ENCODE measurements around the gene TNFRSF19.

The TNFRSF19 gene

DNA sequence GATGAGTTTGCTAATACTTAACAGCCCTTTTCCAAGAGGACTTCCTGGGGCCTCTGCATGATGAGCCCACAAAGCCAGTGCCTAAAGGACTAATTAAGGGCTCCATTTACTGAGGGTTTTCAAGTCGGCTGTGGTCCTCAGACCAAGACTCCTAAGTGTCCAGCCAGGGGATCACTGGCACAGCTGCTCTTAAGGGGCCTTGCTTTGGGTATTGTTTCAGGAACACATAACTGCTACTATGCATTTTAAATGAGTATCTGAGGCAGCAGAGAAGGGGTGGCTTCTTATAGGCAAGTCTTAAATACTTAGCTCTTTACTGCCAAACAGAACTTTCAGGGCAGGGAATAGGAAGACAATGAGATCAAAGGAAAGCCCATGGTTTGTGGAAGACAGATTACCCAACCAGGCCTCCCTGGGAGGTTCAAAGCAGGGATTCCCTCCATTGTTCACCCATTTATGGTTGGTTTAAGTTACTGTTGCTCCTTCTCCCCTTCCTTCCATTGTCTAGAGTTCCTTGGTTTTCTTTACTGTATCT is 61.9 kb downstream of the TNFRSF19 start:
- Histone ChIP-seq H3K18ac (ENCODE audit: low read depth in 1 of 2, low read length in 2 of 2) (peak overlapping the region in 1 of 2 experiments; percentile 17), H2BK5ac (ENCODE audit: low read depth, low read length, poor library complexity, severe bottlenecking) (no peak overlapping the region), H3K9me3 (ENCODE audit: control insufficient read depth, low read length) (peaks cover 2% of the 10 kb centered on the region)

DNA sequence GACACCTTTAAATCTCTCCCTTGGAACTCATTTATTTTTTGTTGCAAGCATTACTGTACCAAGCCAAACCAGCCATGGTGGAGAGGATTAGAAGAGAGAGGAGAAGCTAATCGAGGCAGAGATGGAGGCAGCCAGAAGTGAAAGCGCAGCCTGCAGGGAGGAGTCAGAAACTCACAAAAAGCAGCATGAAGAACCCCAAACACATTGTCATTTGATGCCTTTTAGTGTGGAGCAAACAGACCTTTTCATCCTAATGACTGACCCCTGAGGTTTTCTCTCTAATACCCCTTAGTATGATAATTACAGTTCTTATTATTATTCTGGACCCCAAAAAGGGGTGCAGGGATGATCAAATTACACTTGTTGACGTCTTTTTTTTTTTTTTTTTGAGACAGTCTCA is 62.5 kb downstream of the TNFRSF19 start:
- Histone ChIP-seq H2BK120ac (ENCODE audit: low read depth, low read length) (no peak overlapping the region), H3K14ac (ENCODE audit: low read length in 2 of 2) (no peak overlapping the region), H3K4me2 (ENCODE audit: low read length, poor library complexity, severe bottlenecking) (no peak overlapping the region), H2BK15ac (ENCODE audit: low read depth, poor library complexity, severe bottlenecking) (no peak overlapping the region), H3K4ac (ENCODE audit: low read depth in 1 of 2, low read length in 2 of 2) (no peak overlapping the region), H2AK5ac (ENCODE audit: low read length, severe bottlenecking) (no peak overlapping the region), H4K91ac (ENCODE audit: low read length) (no peak overlapping the region), H3K79me1 (replicated peaks; ENCODE audit: low read length, poor library complexity, severe bottlenecking) (peaks cover 1% of the 10 kb centered on the region), H4K8ac (ENCODE audit: low read length) (no peak overlapping the region), H3K4me1 (ENCODE audit: control insufficient read depth, insufficient read depth, low read depth, low read length) (no peaks in the 10 kb centered on the region), H3K4me3 (ENCODE audit: insufficient read depth in 1 of 2, low read depth in 1 of 2, low read length in 2 of 2) (no peak overlapping the region), H3K27ac (ENCODE audit: low read length, poor library complexity, severe bottlenecking) (no peak overlapping the region), H3K9me3 (ENCODE audit: control insufficient read depth, low read length) (no peaks in the 10 kb centered on the region), H3K18ac (ENCODE audit: low read depth in 1 of 2, low read length in 2 of 2) (no peak overlapping the region), H3K27me3 (ENCODE audit: control insufficient read depth in 1 of 2, insufficient read depth in 1 of 2, low read length in 2 of 2) (no peaks in the 10 kb centered on the region), H2AFZ (ENCODE audit: low read depth, low read length) (no peak overlapping the region), H3K9ac (ENCODE audit: low read length) (no peak overlapping the region), H2BK12ac (ENCODE audit: low read length in 2 of 2) (no peak overlapping the region), H3K36me3 (ENCODE audit: control insufficient read depth in 1 of 2, insufficient read depth in 2 of 2, low read depth in 1 of 2, low read length in 2 of 2) (peaks cover 0 to 6% of the 10 kb centered on the region in 2 experiments), H2BK5ac (ENCODE audit: low read depth, low read length, poor library complexity, severe bottlenecking) (no peak overlapping the region), H3K23ac (ENCODE audit: low read length in 2 of 2) (no peak overlapping the region)
- WGBS: 70% methylated on average over 2 of the region's 3 CpGs
- no peak for DNase-seq

More for the DNA sequence above, 61.9 kb downstream of the TNFRSF19 start:
- H3K79me1 ChIP-seq (replicated peaks; ENCODE audit: low read length, poor library complexity, severe bottlenecking): peaks cover 1% of the 10 kb centered on the region
- H4K91ac ChIP-seq (ENCODE audit: low read length): no peak overlapping the region
- no peaks in the 10 kb centered on the region for H3K4me1 ChIP-seq (ENCODE audit: control insufficient read depth, insufficient read depth, low read depth, low read length)
- H2BK120ac ChIP-seq (ENCODE audit: low read depth, low read length): no peak overlapping the region
- no peak overlapping the region for H3K27ac ChIP-seq (ENCODE audit: low read length, poor library complexity, severe bottlenecking)
- no peak overlapping the region for H3K4ac ChIP-seq (ENCODE audit: low read depth in 1 of 2, low read length in 2 of 2)
- H3K27me3 ChIP-seq (ENCODE audit: control insufficient read depth in 1 of 2, insufficient read depth in 1 of 2, low read length in 2 of 2): peaks cover 0 to 2% of the 10 kb centered on the region in 2 experiments
- no peak overlapping the region for H2BK12ac ChIP-seq (ENCODE audit: low read length in 2 of 2)
- H3K4me2 ChIP-seq (ENCODE audit: low read length, poor library complexity, severe bottlenecking): no peak overlapping the region
- no peak overlapping the region for H3K23ac ChIP-seq (ENCODE audit: low read length in 2 of 2)
- no peak for DNase-seq
- no peak overlapping the region for H3K4me3 ChIP-seq (ENCODE audit: insufficient read depth in 1 of 2, low read depth in 1 of 2, low read length in 2 of 2)
- peak overlapping the region; percentile 24 for H4K8ac ChIP-seq (ENCODE audit: low read length)
- H3K14ac ChIP-seq (ENCODE audit: low read length in 2 of 2): no peak overlapping the region
- H3K9ac ChIP-seq (ENCODE audit: low read length): no peak overlapping the region
- 0% methylated on average over 1 of the region's 1 CpG for WGBS
- H2BK15ac ChIP-seq (ENCODE audit: low read depth, poor library complexity, severe bottlenecking): no peak overlapping the region
- no peak overlapping the region for H2AFZ ChIP-seq (ENCODE audit: low read depth, low read length)
- H2AK5ac ChIP-seq (ENCODE audit: low read length, severe bottlenecking): no peak overlapping the region
- H3K36me3 ChIP-seq (ENCODE audit: control insufficient read depth in 1 of 2, insufficient read depth in 2 of 2, low read depth in 1 of 2, low read length in 2 of 2): peaks cover 0 to 9% of the 10 kb centered on the region in 2 experiments

DNA sequence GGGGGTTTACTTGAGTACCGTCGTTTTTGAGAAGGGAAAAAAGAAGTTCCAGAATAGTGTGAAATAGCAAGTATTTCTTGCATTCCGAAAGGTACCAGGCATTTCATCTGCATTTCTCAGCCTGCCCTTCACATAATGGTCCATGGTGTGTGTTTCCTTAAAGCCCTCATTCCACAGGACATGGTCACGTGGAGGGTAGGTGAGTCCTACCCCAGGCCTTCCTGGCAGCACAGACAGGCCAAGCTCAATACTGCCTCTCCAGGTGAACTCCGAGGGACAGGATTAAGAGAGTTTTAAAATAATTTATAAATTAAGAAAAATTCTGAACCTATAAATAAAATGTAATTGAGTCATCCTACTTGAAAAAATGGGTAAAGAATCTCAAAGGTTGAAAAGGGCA is 64.7 kb downstream of the TNFRSF19 start:
- H2AK5ac ChIP-seq (ENCODE audit: low read length, severe bottlenecking): no peak overlapping the region
- H2BK15ac ChIP-seq (ENCODE audit: low read depth, poor library complexity, severe bottlenecking): no peak overlapping the region
- H3K79me1 ChIP-seq (replicated peaks; ENCODE audit: low read length, poor library complexity, severe bottlenecking): peaks cover 1% of the 10 kb centered on the region
- no peak overlapping the region for H3K18ac ChIP-seq (ENCODE audit: low read depth in 1 of 2, low read length in 2 of 2)
- H4K91ac ChIP-seq (ENCODE audit: low read length): no peak overlapping the region
- no peak overlapping the region for H2BK5ac ChIP-seq (ENCODE audit: low read depth, low read length, poor library complexity, severe bottlenecking)
- no peak overlapping the region for H3K9ac ChIP-seq (ENCODE audit: low read length)
- no peak overlapping the region for H2BK120ac ChIP-seq (ENCODE audit: low read depth, low read length)
- no peak overlapping the region for H3K4ac ChIP-seq (ENCODE audit: low read depth in 1 of 2, low read length in 2 of 2)
- H3K36me3 ChIP-seq (ENCODE audit: control insufficient read depth in 1 of 2, insufficient read depth in 2 of 2, low read depth in 1 of 2, low read length in 2 of 2): peaks cover 0 to 3% of the 10 kb centered on the region in 2 experiments
- H3K4me1 ChIP-seq (ENCODE audit: control insufficient read depth, insufficient read depth, low read depth, low read length): no peaks in the 10 kb centered on the region
- DNase-seq: no peak
- H2BK12ac ChIP-seq (ENCODE audit: low read length in 2 of 2): no peak overlapping the region
- no peak overlapping the region for H3K23ac ChIP-seq (ENCODE audit: low read length in 2 of 2)
- no peaks in the 10 kb centered on the region for H3K27me3 ChIP-seq (ENCODE audit: control insufficient read depth in 1 of 2, insufficient read depth in 1 of 2, low read length in 2 of 2)
- H3K9me3 ChIP-seq (ENCODE audit: control insufficient read depth, low read length): no peaks in the 10 kb centered on the region
- no peak overlapping the region for H4K8ac ChIP-seq (ENCODE audit: low read length)
- no peak overlapping the region for H3K14ac ChIP-seq (ENCODE audit: low read length in 2 of 2)
- WGBS: 100% methylated on average over 4 of the region's 5 CpGs
- no peak overlapping the region for H2AFZ ChIP-seq (ENCODE audit: low read depth, low read length)
- no peak overlapping the region for H3K27ac ChIP-seq (ENCODE audit: low read length, poor library complexity, severe bottlenecking)
- H3K4me2 ChIP-seq (ENCODE audit: low read length, poor library complexity, severe bottlenecking): no peak overlapping the region
- H3K4me3 ChIP-seq (ENCODE audit: insufficient read depth in 1 of 2, low read depth in 1 of 2, low read length in 2 of 2): no peak overlapping the region

DNA sequence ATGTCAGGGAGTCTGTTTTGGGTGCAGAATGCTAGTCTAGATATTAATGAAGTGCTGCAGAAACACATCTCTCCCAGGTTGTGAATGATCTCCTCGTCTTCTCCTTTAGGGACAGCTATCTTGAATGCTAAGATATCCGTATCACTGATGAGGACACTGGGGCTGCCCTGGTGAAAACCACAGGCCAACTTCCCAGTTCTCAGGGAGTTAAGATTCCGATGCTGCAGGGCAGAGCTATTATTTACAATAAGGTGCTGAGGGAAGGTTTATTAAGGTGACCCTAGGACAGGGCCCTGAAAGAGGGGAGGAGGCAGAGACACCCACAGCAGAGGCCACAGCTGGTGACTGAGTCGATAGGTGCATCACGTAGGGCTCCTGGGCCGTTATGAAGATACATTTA is 66.1 kb downstream of the TNFRSF19 start:
- Histone ChIP-seq H3K9ac (ENCODE audit: low read length) (no peak overlapping the region), H2BK120ac (ENCODE audit: low read depth, low read length) (no peak overlapping the region), H4K8ac (ENCODE audit: low read length) (no peak overlapping the region), H2BK5ac (ENCODE audit: low read depth, low read length, poor library complexity, severe bottlenecking) (no peak overlapping the region), H3K27ac (ENCODE audit: low read length, poor library complexity, severe bottlenecking) (no peak overlapping the region), H3K4me2 (ENCODE audit: low read length, poor library complexity, severe bottlenecking) (no peak overlapping the region), H3K23ac (ENCODE audit: low read length in 2 of 2) (no peak overlapping the region), H2BK15ac (ENCODE audit: low read depth, poor library complexity, severe bottlenecking) (no peak overlapping the region), H3K4me1 (ENCODE audit: control insufficient read depth, insufficient read depth, low read depth, low read length) (no peaks in the 10 kb centered on the region), H3K4me3 (ENCODE audit: insufficient read depth in 1 of 2, low read depth in 1 of 2, low read length in 2 of 2) (no peak overlapping the region), H3K36me3 (ENCODE audit: control insufficient read depth in 1 of 2, insufficient read depth in 2 of 2, low read depth in 1 of 2, low read length in 2 of 2) (peaks cover 0 to 3% of the 10 kb centered on the region in 2 experiments), H2BK12ac (ENCODE audit: low read length in 2 of 2) (no peak overlapping the region), H3K4ac (ENCODE audit: low read depth in 1 of 2, low read length in 2 of 2) (no peak overlapping the region), H3K27me3 (ENCODE audit: control insufficient read depth in 1 of 2, insufficient read depth in 1 of 2, low read length in 2 of 2) (no peaks in the 10 kb centered on the region), H3K14ac (ENCODE audit: low read length in 2 of 2) (no peak overlapping the region), H3K79me1 (replicated peaks; ENCODE audit: low read length, poor library complexity, severe bottlenecking) (peaks cover 1% of the 10 kb centered on the region), H2AK5ac (ENCODE audit: low read length, severe bottlenecking) (peak overlapping the region; percentile 35), H3K9me3 (ENCODE audit: control insufficient read depth, low read length) (no peaks in the 10 kb centered on the region), H2AFZ (ENCODE audit: low read depth, low read length) (no peak overlapping the region), H3K18ac (ENCODE audit: low read depth in 1 of 2, low read length in 2 of 2) (no peak overlapping the region), H4K91ac (ENCODE audit: low read length) (no peak overlapping the region)
- no peak for DNase-seq
- WGBS: 77% methylated on average over 6 of the region's 6 CpGs

Data from mesenchymal stem cell (in vitro differentiated cells and primary cell).